ENCODE results near the gene ID1.

DNA sequence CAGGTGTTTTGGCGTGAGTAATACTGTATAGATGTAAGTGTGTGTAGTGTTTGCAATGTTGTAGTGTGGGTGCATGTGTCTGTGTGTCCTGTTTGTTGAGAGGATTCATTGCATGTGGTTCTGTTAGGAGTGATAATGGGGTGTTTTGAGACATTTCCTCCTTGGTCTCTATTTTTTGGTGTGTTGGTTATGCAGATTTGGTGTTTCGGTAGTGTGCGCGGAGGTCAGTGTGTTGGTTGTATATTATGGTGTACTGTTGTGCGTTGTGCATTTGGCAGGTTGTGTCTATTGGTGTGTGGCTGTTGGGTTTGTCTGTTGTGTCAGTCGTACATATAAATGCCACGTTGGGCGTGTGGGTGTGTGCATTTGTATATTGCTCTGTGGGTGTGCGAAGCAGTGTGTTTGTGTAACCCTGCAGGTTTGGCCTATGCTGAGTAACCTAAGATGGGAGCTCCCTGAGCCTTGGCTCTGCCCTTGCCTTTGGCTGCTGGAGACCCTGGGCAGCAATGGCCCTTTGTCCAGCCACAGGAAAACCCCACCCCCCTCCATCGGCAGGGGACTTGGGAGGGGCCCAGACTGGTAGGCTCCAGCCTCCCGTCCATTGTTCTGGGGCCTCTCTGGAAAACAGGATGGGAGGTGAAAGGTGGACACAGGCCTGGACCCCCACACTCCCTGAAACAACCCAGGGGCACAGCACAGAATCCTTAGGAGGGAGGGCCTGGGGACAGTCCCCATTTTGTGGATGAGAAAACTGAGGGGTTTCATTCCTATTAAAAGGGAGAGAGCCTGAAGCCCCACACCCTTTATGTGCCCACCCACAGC lies 10.3 kb upstream of the ID1 start:
- TF ChIP-seq, protein P1, sequence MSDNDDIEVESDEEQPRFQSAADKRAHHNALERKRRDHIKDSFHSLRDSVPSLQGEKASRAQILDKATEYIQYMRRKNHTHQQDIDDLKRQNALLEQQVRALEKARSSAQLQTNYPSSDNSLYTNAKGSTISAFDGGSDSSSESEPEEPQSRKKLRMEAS (IDR thresholded peaks at IDR 0.05) = no peak; the same call in 1 of the 2 replicates
- TF ChIP-seq ZNF24 (IDR thresholded peaks at IDR 0.05) (no peak), EZH2 (conservative IDR thresholded peaks at IDR 0.05; ENCODE audit: low read depth, low read length) (no peak), NFYB (CRISPR knock-in tag; IDR thresholded peaks at IDR 0.05) (no peak), CTCF (CRISPR knock-in tag; IDR thresholded peaks at IDR 0.05) (no peak)
- TF ChIP-seq, protein P2, sequence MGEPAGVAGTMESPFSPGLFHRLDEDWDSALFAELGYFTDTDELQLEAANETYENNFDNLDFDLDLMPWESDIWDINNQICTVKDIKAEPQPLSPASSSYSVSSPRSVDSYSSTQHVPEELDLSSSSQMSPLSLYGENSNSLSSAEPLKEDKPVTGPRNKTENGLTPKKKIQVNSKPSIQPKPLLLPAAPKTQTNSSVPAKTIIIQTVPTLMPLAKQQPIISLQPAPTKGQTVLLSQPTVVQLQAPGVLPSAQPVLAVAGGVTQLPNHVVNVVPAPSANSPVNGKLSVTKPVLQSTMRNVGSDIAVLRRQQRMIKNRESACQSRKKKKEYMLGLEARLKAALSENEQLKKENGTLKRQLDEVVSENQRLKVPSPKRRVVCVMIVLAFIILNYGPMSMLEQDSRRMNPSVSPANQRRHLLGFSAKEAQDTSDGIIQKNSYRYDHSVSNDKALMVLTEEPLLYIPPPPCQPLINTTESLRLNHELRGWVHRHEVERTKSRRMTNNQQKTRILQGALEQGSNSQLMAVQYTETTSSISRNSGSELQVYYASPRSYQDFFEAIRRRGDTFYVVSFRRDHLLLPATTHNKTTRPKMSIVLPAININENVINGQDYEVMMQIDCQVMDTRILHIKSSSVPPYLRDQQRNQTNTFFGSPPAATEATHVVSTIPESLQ (CRISPR knock-in tag; conservative IDR thresholded peaks at IDR 0.05) = no peak

Measured in HepG2 (cell line).